KMS-11 (cell line): ENCODE measurements around the gene IFNG.

Experiments
- H2AFZ ChIP-seq: fragments of 200-600 bp; sonication (generic); 2 replicates; pipeline ENCODE4 v1.6.1; 2016; ENCODE audit warnings: antibody characterized with exemption, mixed run types, low read depth
- H3K27ac ChIP-seq: fragments of 200-600 bp; sonication (generic); 2 replicates; pipeline ENCODE4 v1.6.1; 2016; ENCODE audit warnings: mild to moderate bottlenecking, mixed run types
- H3K27me3 ChIP-seq: fragments of 200-600 bp; sonication (generic); 2 replicates; pipeline ENCODE4 v1.6.1; 2017; ENCODE audit warnings: mild to moderate bottlenecking, low read depth, mixed run types, moderate library complexity; ENCODE audit not compliant: insufficient read depth
- H3K36me3 ChIP-seq: fragments of 200-600 bp; sonication (generic); 2 replicates; pipeline ENCODE4 v1.6.1; 2017; ENCODE audit warnings: mild to moderate bottlenecking, mixed run types; ENCODE audit not compliant: insufficient read depth
- H3K4me1 ChIP-seq: fragments of 200-600 bp; sonication (generic); 2 replicates; pipeline ENCODE4 v1.6.1; 2016; ENCODE audit warnings: mild to moderate bottlenecking, low read depth, mixed run types; ENCODE audit not compliant: poor library complexity, severe bottlenecking
- H3K4me2 ChIP-seq: fragments of 200-600 bp; sonication (generic); 2 replicates; pipeline ENCODE4 v1.7.0; 2016; ENCODE audit warnings: mild to moderate bottlenecking, mixed run types
- H3K4me3 ChIP-seq: fragments of 200-600 bp; sonication (generic); IDR thresholded peaks from 2 replicates; pipeline ENCODE4 v1.6.1; 2017; ENCODE audit warnings: low read depth, low read length, mixed read lengths; ENCODE audit not compliant: insufficient read depth
- H3K79me2 ChIP-seq: fragments of 200-600 bp; sonication (generic); 2 replicates; pipeline ENCODE4 v1.6.1; 2016; ENCODE audit warnings: low read depth, mixed run types; ENCODE audit not compliant: insufficient read depth
- H3K9ac ChIP-seq: fragments of 200-600 bp; sonication (generic); 2 replicates; pipeline ENCODE4 v1.6.1; 2016; ENCODE audit warnings: mild to moderate bottlenecking, mixed run types
- H4K20me1 ChIP-seq: fragments of 200-600 bp; sonication (generic); 2 replicates; pipeline ENCODE4 v1.6.1; 2016; ENCODE audit warnings: mild to moderate bottlenecking, mixed run types; ENCODE audit not compliant: insufficient read depth
- TF ChIP-seq, protein P1 (sequence below): fragments of 200-600 bp; sonication (generic); conservative IDR thresholded peaks from 2 replicates; pipeline ENCODE4 v1.6.1; 2017; ENCODE audit warnings: low read depth, mild to moderate bottlenecking, antibody characterized with exemption, low read length, moderate library complexity, mixed read lengths

The IFNG gene

GRCh38 chr12:68135520-68135919 is 24.0 kb downstream of the IFNG start:
- no peaks in the 10 kb centered on the region for H3K36me3 ChIP-seq
- H3K79me2 ChIP-seq: no peaks in the 10 kb centered on the region
- TF ChIP-seq, protein P1, sequence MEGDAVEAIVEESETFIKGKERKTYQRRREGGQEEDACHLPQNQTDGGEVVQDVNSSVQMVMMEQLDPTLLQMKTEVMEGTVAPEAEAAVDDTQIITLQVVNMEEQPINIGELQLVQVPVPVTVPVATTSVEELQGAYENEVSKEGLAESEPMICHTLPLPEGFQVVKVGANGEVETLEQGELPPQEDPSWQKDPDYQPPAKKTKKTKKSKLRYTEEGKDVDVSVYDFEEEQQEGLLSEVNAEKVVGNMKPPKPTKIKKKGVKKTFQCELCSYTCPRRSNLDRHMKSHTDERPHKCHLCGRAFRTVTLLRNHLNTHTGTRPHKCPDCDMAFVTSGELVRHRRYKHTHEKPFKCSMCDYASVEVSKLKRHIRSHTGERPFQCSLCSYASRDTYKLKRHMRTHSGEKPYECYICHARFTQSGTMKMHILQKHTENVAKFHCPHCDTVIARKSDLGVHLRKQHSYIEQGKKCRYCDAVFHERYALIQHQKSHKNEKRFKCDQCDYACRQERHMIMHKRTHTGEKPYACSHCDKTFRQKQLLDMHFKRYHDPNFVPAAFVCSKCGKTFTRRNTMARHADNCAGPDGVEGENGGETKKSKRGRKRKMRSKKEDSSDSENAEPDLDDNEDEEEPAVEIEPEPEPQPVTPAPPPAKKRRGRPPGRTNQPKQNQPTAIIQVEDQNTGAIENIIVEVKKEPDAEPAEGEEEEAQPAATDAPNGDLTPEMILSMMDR: no peak
- no peak overlapping the region for H2AFZ ChIP-seq
- no peak overlapping the region for H3K9ac ChIP-seq
- no peaks in the 10 kb centered on the region for H4K20me1 ChIP-seq
- no peak overlapping the region for H3K27ac ChIP-seq
- no peak overlapping the region for H3K4me3 ChIP-seq
- H3K27me3 ChIP-seq: no peaks in the 10 kb centered on the region
- H3K4me1 ChIP-seq: peaks cover 21% of the 10 kb centered on the region
- H3K4me2 ChIP-seq: no peak overlapping the region

DNA sequence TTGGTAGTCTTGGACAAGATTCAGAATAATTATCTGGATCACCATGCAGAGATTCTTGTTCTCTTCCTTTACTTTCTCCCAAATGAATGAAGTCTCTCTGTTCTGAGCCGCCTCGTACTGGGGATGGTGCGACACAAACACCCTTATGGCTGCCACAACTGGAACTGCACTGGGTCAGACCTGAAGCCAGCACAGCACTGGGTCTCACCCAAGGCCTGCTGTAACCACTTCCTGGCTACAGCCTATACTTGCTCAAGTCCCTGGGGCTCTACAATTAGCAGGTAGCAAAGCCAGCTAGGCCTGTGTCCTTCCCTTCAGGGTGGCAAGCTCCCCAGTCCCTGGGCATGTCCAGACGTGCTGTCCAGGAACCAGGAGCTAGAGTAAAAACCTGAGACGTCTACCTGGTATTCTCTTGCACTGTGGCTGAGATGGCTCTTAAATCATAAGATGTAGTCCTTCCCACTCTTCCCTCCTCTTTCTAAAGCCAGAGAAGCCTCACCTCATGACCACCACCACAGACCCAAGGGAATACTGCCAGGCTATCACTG is 27.6 kb downstream of the IFNG start:
- no peak overlapping the region for H2AFZ ChIP-seq
- no peak overlapping the region for H3K9ac ChIP-seq
- TF ChIP-seq, protein P1: no peak
- H3K36me3 ChIP-seq: no peaks in the 10 kb centered on the region
- H4K20me1 ChIP-seq: no peaks in the 10 kb centered on the region
- no peaks in the 10 kb centered on the region for H3K4me1 ChIP-seq
- H3K79me2 ChIP-seq: no peaks in the 10 kb centered on the region
- H3K4me3 ChIP-seq: no peak overlapping the region
- no peak overlapping the region for H3K27ac ChIP-seq
- H3K4me2 ChIP-seq: no peak overlapping the region
- H3K27me3 ChIP-seq: no peaks in the 10 kb centered on the region

- Histone ChIP-seq H3K27me3 (no peaks in the 10 kb centered on the region), H3K4me1 (no peaks in the 10 kb centered on the region), H3K36me3 (no peaks in the 10 kb centered on the region), H4K20me1 (no peaks in the 10 kb centered on the region), H3K9ac (no peak overlapping the region), H3K4me2 (no peak overlapping the region), H2AFZ (no peak overlapping the region), H3K27ac (no peak overlapping the region), H3K79me2 (no peaks in the 10 kb centered on the region), H3K4me3 (no peak overlapping the region)
- TF ChIP-seq, protein P1: no peak
Observed at GRCh38 chr12:68129979-68130378, 29.6 kb downstream of the IFNG start.

GRCh38 chr12:68122236-68122920 is 37.2 kb downstream of the IFNG start:
- H3K4me1 ChIP-seq: peaks cover 58% of the 10 kb centered on the region
- H2AFZ ChIP-seq: no peak overlapping the region
- H3K27ac ChIP-seq: no peak overlapping the region
- no peaks in the 10 kb centered on the region for H4K20me1 ChIP-seq
- no peaks in the 10 kb centered on the region for H3K79me2 ChIP-seq
- H3K4me2 ChIP-seq: peak overlapping the region; percentile 8; the same call in 1 of the 2 replicates
- H3K36me3 ChIP-seq: no peaks in the 10 kb centered on the region
- no peak overlapping the region for H3K4me3 ChIP-seq
- H3K27me3 ChIP-seq: no peaks in the 10 kb centered on the region
- H3K9ac ChIP-seq: no peak overlapping the region
- TF ChIP-seq, protein P1: no peak
